GM19240 (cell line): Measurements from ENCODE around the gene SLC38A1.
"Not testable (repeated sequence)": the region's sequence is repeated elsewhere in the genome, so short reads cannot be mapped to it uniquely, and the experiment has no call there.

Source experiments
- DNase-seq: peaks from one replicate; pipeline ENCODE4 v3.0.0; 2011; ENCODE audit warnings: low spot score; ENCODE audit not compliant: insufficient read length

Gene SLC38A1

GRCh38 chr12:46265102-46265501 is 3.7 kb downstream of the SLC38A1 start:
- DNase-seq, result no peak

GRCh38 chr12:46264057-46264456 is 4.8 kb downstream of the SLC38A1 start:
- DNase-seq, result no peak

- no peak for DNase-seq
Observed at GRCh38 chr12:46263140-46264016, 5.5 kb downstream of the SLC38A1 start.

GRCh38 chr12:46261646-46262045 is 7.2 kb downstream of the SLC38A1 start:
- DNase-seq, result no peak

- DNase-seq, result no peak
Observed at GRCh38 chr12:46260913-46261476, 7.8 kb downstream of the SLC38A1 start.

- DNase-seq, result no peak
Observed at GRCh38 chr12:46260124-46260912, 8.5 kb downstream of the SLC38A1 start.

- DNase-seq, result no peak
Observed at GRCh38 chr12:46259713-46260112, 9.1 kb downstream of the SLC38A1 start.

- DNase-seq, result no peak
Observed at GRCh38 chr12:46259071-46259470, 9.8 kb downstream of the SLC38A1 start.

- DNase-seq, result no peak
Observed at GRCh38 chr12:46258129-46258528, 10.7 kb downstream of the SLC38A1 start.

- DNase-seq, result no peak
Observed at GRCh38 chr12:46256942-46257341, 11.9 kb downstream of the SLC38A1 start.

- no peak for DNase-seq
Observed at GRCh38 chr12:46253544-46254162, 15.2 kb downstream of the SLC38A1 start.

GRCh38 chr12:46251994-46252393 is 16.8 kb downstream of the SLC38A1 start:
- not testable (repeated sequence) for DNase-seq

- not testable (repeated sequence) for DNase-seq
Observed at GRCh38 chr12:46249960-46250359, 18.9 kb downstream of the SLC38A1 start.

GRCh38 chr12:46246021-46246700 is 22.7 kb downstream of the SLC38A1 start:
- DNase-seq, result no peak

GRCh38 chr12:46244997-46245396 is 23.8 kb downstream of the SLC38A1 start:
- no peak for DNase-seq

- DNase-seq, result no peak
Observed at GRCh38 chr12:46244273-46244915, 24.4 kb downstream of the SLC38A1 start.

- no peak for DNase-seq
Observed at GRCh38 chr12:46242569-46242968, 26.3 kb downstream of the SLC38A1 start.

- no peak for DNase-seq
Observed at GRCh38 chr12:46240436-46240835, 28.4 kb downstream of the SLC38A1 start.

- DNase-seq, result no peak
Observed at GRCh38 chr12:46238821-46239220, 30.0 kb downstream of the SLC38A1 start.

- no peak for DNase-seq
Observed at GRCh38 chr12:46237371-46238045, 31.3 kb downstream of the SLC38A1 start.
